Measurements from ENCODE around the gene SHISAL2B. TPM values are rescaled to one million over a fixed set of nuclear protein-coding genes. Genes with fewer than 3 reads are reported as not detected.
"Not testable (repeated sequence)": the region's sequence is repeated elsewhere in the genome, so short reads cannot be mapped to it uniquely, and the experiment has no call there.

The SHISAL2B gene
- total and polyA plus RNA-seq, 9 donors = 1.5 TPM; not detected in 8

- Histone ChIP-seq H3K36me3 (no peaks in the 10 kb centered on the region), H3K4me1 (ENCODE audit: insufficient read depth) (no peaks in the 10 kb centered on the region), H3K4me3 (no peak overlapping the region), H3K27ac (no peak overlapping the region), H3K27me3 (no peaks in the 10 kb centered on the region), H3K9me3 (no peaks in the 10 kb centered on the region)
- 85 to 91% (median 90%) methylated on average over 4 of the region's 4 CpGs for WGBS, 3 donors
- DNase-seq = no peak
- TF ChIP-seq POLR2A (IDR thresholded peaks at IDR 0.05) (no peak), EP300 (IDR thresholded peaks at IDR 0.05) (no peak), CTCF (IDR thresholded peaks at IDR 0.05) (no peak)
- intact Hi-C loops (cut with DNase I) = no loop called here
These were observed 10.5 kb downstream of the SHISAL2B start for GRCh38 chr5:64700765-64701164.

GRCh38 chr5:64706074-64706473 lies 15.8 kb downstream of the SHISAL2B start:
- H3K9me3 ChIP-seq; H3K4me3 ChIP-seq; intact Hi-C loops (cut with DNase I); H3K4me1 ChIP-seq (ENCODE audit: insufficient read depth); H3K27me3 ChIP-seq; H3K36me3 ChIP-seq; H3K27ac ChIP-seq; DNase-seq: not testable (repeated sequence)
- 41 to 47% (median 44%) methylated on average over 2 of the region's 2 CpGs for WGBS, 3 donors

- no peak for TF ChIP-seq EP300 (IDR thresholded peaks at IDR 0.05)
- TF ChIP-seq CTCF (IDR thresholded peaks at IDR 0.05) = no peak
- TF ChIP-seq POLR2A (IDR thresholded peaks at IDR 0.05) = no peak
- Histone ChIP-seq H3K4me1 (ENCODE audit: insufficient read depth) (no peaks in the 10 kb centered on the region), H3K27ac (no peak overlapping the region), H3K4me3 (no peak overlapping the region), H3K27me3 (no peaks in the 10 kb centered on the region), H3K9me3 (no peaks in the 10 kb centered on the region), H3K36me3 (no peaks in the 10 kb centered on the region)
- WGBS, 3 donors = 76 to 87% (median 81%) methylated on average over 2 of the region's 2 CpGs
- intact Hi-C loops (cut with DNase I) = no loop called here
- no peak for DNase-seq
These were observed 16.9 kb downstream of the SHISAL2B start for GRCh38 chr5:64707191-64707590.

- H3K9me3 ChIP-seq; intact Hi-C loops (cut with DNase I); H3K4me1 ChIP-seq (ENCODE audit: insufficient read depth); H3K4me3 ChIP-seq; H3K27me3 ChIP-seq; DNase-seq; H3K27ac ChIP-seq; H3K36me3 ChIP-seq: not testable (repeated sequence)
- whole genome bisulfite sequencing, 3 donors = 67 to 90% (median 80%) methylated on average over 12 to 14 of the region's 16 CpGs
These were observed 24.2 kb downstream of the SHISAL2B start for GRCh38 chr5:64714495-64714894.

GRCh38 chr5:64722588-64722987 lies 32.3 kb downstream of the SHISAL2B start:
- Histone ChIP-seq H3K27me3 (no peaks in the 10 kb centered on the region), H3K27ac (no peak overlapping the region), H3K36me3 (no peaks in the 10 kb centered on the region), H3K4me3 (no peak overlapping the region), H3K9me3 (no peaks in the 10 kb centered on the region), H3K4me1 (ENCODE audit: insufficient read depth) (no peaks in the 10 kb centered on the region)
- TF ChIP-seq EP300 (IDR thresholded peaks at IDR 0.05) = no peak
- TF ChIP-seq CTCF (IDR thresholded peaks at IDR 0.05) = no peak
- TF ChIP-seq POLR2A (IDR thresholded peaks at IDR 0.05) = no peak
- intact Hi-C loops (cut with DNase I) = no loop called here
- WGBS, 3 donors = 96 to 97% (median 96%) methylated on average over 3 of the region's 3 CpGs
- no peak for DNase-seq

- WGBS, 3 donors = 96 to 98% (median 97%) methylated on average over 2 of the region's 2 CpGs
These were observed 36.8 kb downstream of the SHISAL2B start for GRCh38 chr5:64727150-64727549.

More at GRCh38 chr5:64727150-64727549, 36.8 kb downstream of the SHISAL2B start:
- TF ChIP-seq POLR2A (IDR thresholded peaks at IDR 0.05) (no peak), EP300 (IDR thresholded peaks at IDR 0.05) (no peak), CTCF (IDR thresholded peaks at IDR 0.05) (no peak)
- Histone ChIP-seq H3K36me3 (no peaks in the 10 kb centered on the region), H3K4me1 (ENCODE audit: insufficient read depth) (no peaks in the 10 kb centered on the region), H3K4me3 (no peak overlapping the region), H3K27me3 (no peaks in the 10 kb centered on the region), H3K9me3 (no peaks in the 10 kb centered on the region), H3K27ac (no peak overlapping the region)
- DNase-seq = no peak
- intact Hi-C loops (cut with DNase I) = no loop called here

Measured in ovary (tissue), 9 donors.